PC-3 (cell line): ENCODE measurements around the gene RNASE12. TPM values are rescaled to one million over a fixed set of nuclear protein-coding genes. Genes with fewer than 3 reads are reported as not detected.

Experiments used
- ATAC-seq: fragments of 200-7000 bp; cut with Tn5 transposase; 2 replicates; pipeline ENCODE4 v1.9.1; 2020; ENCODE audit warnings: mild to moderate bottlenecking, moderate library complexity
- BruUV-seq: library from RNA; stranded (reverse); fragments of 400-500 nt; replicated peaks from 2 replicates; lab custom pipeline; 2021; lab: Mats Ljungman, UMichigan
- CTCF ChIA-PET: fragments of 300-600 bp; sonication (Branson Sonifier 250); formaldehyde crosslinking; loops from one replicate; lab custom pipeline; 2022; ENCODE audit warnings: antibody characterized with exemption; lab: Charles Lee
- POLR2A ChIA-PET: fragments of 300-600 bp; sonication (Branson Sonifier 250); formaldehyde crosslinking; loops from one replicate; lab custom pipeline; 2022; ENCODE audit warnings: antibody characterized with exemption; ENCODE audit not compliant: unreplicated experiment; lab: Charles Lee
- DNase-seq: peaks from one replicate; pipeline ENCODE4 v3.0.0-alpha.2; 2015
- H2AFZ ChIP-seq: fragments of 300-600 bp; sonication (generic); 2 replicates; pipeline ENCODE4 v1.6.0; 2016; ENCODE audit warnings: antibody characterized with exemption, low read length
- H3F3A ChIP-seq: fragments of 300-600 bp; sonication (generic); one replicate; pipeline ENCODE4 v1.6.0; 2017; ENCODE audit warnings: antibody characterized with exemption, low read length, control low read depth, mild to moderate bottlenecking; ENCODE audit not compliant: unreplicated experiment
- H3K27ac ChIP-seq: fragments of 300-600 bp; sonication (generic); 2 replicates; pipeline ENCODE4 v1.5.1; 2016; ENCODE audit warnings: mild to moderate bottlenecking, low read length
- H3K27me3 ChIP-seq: fragments of 300-600 bp; sonication (generic); 2 replicates; pipeline ENCODE4 v1.6.1; 2016; ENCODE audit warnings: low read length, mixed read lengths
- H3K36me3 ChIP-seq: fragments of 300-600 bp; sonication (generic); 2 replicates; pipeline ENCODE4 v1.6.1; 2016; ENCODE audit warnings: low read depth, mixed run types, low read length, mixed read lengths
- H3K4me1 ChIP-seq: fragments of 300-600 bp; sonication (generic); 2 replicates; pipeline ENCODE4 v1.5.1; 2016; ENCODE audit warnings: low read length; ENCODE audit not compliant: insufficient read depth
- H3K4me2 ChIP-seq: fragments of 300-600 bp; sonication (generic); 2 replicates; pipeline ENCODE4 v1.6.0; 2016; ENCODE audit warnings: low read length
- H3K4me3 ChIP-seq: fragments of 300-600 bp; sonication (generic); 2 replicates; pipeline ENCODE4 v1.5.1; 2016; ENCODE audit warnings: mild to moderate bottlenecking, low read length, mixed read lengths
- H3K79me2 ChIP-seq: fragments of 300-600 bp; sonication (generic); 2 replicates; pipeline ENCODE4 v1.6.1; 2017; ENCODE audit warnings: low read length, mixed read lengths
- H3K9ac ChIP-seq: fragments of 300-600 bp; sonication (generic); 2 replicates; pipeline ENCODE4 v1.6.0; 2016; ENCODE audit warnings: mild to moderate bottlenecking, low read length
- H3K9me2 ChIP-seq: fragments of 300-600 bp; sonication (generic); replicated peaks from 2 replicates; pipeline ENCODE4 v1.6.1; 2016; ENCODE audit warnings: mixed run types, low read length, mixed read lengths
- H3K9me3 ChIP-seq: fragments of 300-600 bp; sonication (generic); 2 replicates; pipeline ENCODE4 v1.6.1; 2016; ENCODE audit warnings: low read length, mixed read lengths
- H4K20me1 ChIP-seq: fragments of 300-600 bp; sonication (generic); 2 replicates; pipeline ENCODE4 v1.6.1; 2016; ENCODE audit warnings: low read length, mixed read lengths
- CTCF ChIP-seq: fragments of 300-600 bp; sonication (generic); conservative IDR thresholded peaks from 2 replicates; pipeline ENCODE4 v1.5.1; 2017; ENCODE audit warnings: antibody characterized with exemption, low read depth, mild to moderate bottlenecking, low read length
- EZH2 ChIP-seq: fragments of 300-600 bp; sonication (generic); IDR thresholded peaks from one replicate; pipeline ENCODE4 v1.6.1; 2017; ENCODE audit warnings: antibody characterized with exemption, mild to moderate bottlenecking, low read length; ENCODE audit not compliant: unreplicated experiment
- EZH2phosphoT487 ChIP-seq: fragments of 300-600 bp; sonication (generic); IDR thresholded peaks from 2 replicates; pipeline ENCODE4 v1.6.1; 2018; ENCODE audit warnings: mild to moderate bottlenecking, antibody characterized with exemption, low read length, borderline replicate concordance
- intact Hi-C: fragments of 100-400 bp; cut with micrococcal nuclease; formaldehyde crosslinking; loops from 2 replicates; pipeline ENCODE4 v1.9.0; 2023
- total RNA-seq: library from RNA; depleted of rRNA; stranded (reverse); fragments of >200 nt; gene quantifications from 2 replicates; pipeline ENCODE4 v1.2.3, GENCODE V29; 2014

RNASE12 gene
- total RNA-seq, 1 experiment from 2014 or later = not detected

DNA sequence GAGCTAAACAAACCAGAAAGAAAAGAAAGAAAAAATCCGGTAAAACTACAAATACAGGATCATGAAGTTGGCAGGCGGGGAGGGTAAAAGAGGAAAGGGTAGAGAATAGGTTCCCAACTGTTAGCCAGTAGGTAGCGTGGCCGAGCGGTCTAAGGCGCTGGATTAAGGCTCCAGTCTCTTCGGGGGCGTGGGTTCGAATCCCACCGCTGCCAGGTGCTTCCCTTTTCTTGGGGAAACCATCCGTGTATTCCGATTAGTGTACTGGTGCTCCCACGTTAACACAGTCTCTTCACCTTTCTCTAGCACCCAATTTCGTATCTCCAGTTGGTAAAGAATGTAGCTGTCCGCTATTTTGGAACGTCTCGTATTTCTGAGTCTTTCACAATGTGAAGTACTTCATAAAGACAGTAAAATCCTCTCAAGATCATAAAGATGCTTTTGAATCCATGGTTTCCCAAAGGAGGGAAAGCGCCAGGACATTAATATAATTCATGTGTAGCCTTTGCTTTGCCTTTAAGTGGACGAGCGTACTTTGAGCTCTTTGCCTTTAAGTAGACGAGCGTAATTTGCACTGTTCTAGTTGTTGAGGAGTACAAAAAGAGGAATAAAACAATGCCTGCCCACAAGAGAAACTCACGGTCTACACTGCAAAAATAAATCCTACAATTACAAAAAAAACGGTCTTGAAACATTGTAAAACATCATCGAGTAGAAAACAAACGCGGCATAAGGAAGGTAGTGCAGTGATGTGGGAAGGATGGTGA, 19.0 kb upstream of the RNASE12 start:
- ATAC-seq (peak; percentile 49), DNase-seq (peak; percentile 91)
- Histone ChIP-seq H4K20me1 (no peaks in the 10 kb centered on the region), H3K27ac (no peak overlapping the region), H3K4me1 (peaks cover 31% of the 10 kb centered on the region), H3K9me2 (no peaks in the 10 kb centered on the region), H3K4me3 (peak overlapping the region; percentile 82), H3K4me2 (peak overlapping the region; percentile 85), H3K79me2 (no peaks in the 10 kb centered on the region), H3K27me3 (no peaks in the 10 kb centered on the region), H3K36me3 (no peaks in the 10 kb centered on the region), H2AFZ (peak overlapping the region; percentile 87), H3K9ac (peak overlapping the region; percentile 11; the same call in 1 of the 2 replicates), H3K9me3 (no peaks in the 10 kb centered on the region), H3F3A (peaks cover 7% of the 10 kb centered on the region)
- TF ChIP-seq EZH2phosphoT487 (no peak), EZH2 (no peak), CTCF (no peak)
- no TSS peak for BruUV-seq
- ChIA-PET CTCF (interaction anchor here (0.6 to 1.1 kb wide), 7 partner anchors 17 to 425 kb away, joined by 3 to 11 read pairs (median 3); no protein-coding TSS in a partner anchor), POLR2A (interaction anchor here (0.6 kb wide), 1 partner anchor 477 kb away, joined by 7 read pairs; no protein-coding TSS in a partner anchor)
- intact Hi-C loops = loop anchor here (5.0 kb wide), 1 partner anchor 362 kb away; no protein-coding TSS in a partner anchor

- H3K9me3 ChIP-seq = no peaks in the 10 kb centered on the region
- no peak overlapping the region for H3K27ac ChIP-seq
- peak overlapping the region; percentile 11; the same call in 1 of the 2 replicates for H3K9ac ChIP-seq
- ChIA-PET POLR2A (interaction anchor here (0.5 to 0.6 kb wide), 2 partner anchors 172 to 478 kb away, joined by 5 to 7 read pairs; no protein-coding TSS in a partner anchor), CTCF (interaction anchor here (0.5 to 1.3 kb wide), 4 partner anchors 44 to 280 kb away, joined by 3 to 5 read pairs (median 4); no protein-coding TSS in a partner anchor)
- peak overlapping the region; percentile 85 for H3K4me2 ChIP-seq
- no TSS peak for BruUV-seq
- peaks cover 1% of the 10 kb centered on the region for H3F3A ChIP-seq
- DNase-seq (peak; percentile 97), ATAC-seq (peak; percentile 14)
- peak overlapping the region; percentile 82 for H3K4me3 ChIP-seq
- H4K20me1 ChIP-seq = no peaks in the 10 kb centered on the region
- H3K27me3 ChIP-seq = no peaks in the 10 kb centered on the region
- H3K79me2 ChIP-seq = no peaks in the 10 kb centered on the region
- intact Hi-C loops = loop anchor here (1.0 to 5.0 kb wide), 7 partner anchors 82 to 363 kb away; partner anchors contain the start of genes APEX1, PARP2 and PNP
- peak; percentile 98 for TF ChIP-seq CTCF
- TF ChIP-seq EZH2 = no peak
- no peak for TF ChIP-seq EZH2phosphoT487
- H3K4me1 ChIP-seq = peaks cover 25% of the 10 kb centered on the region; the same call in 1 of the 2 replicates
- H2AFZ ChIP-seq = peak overlapping the region; percentile 87
- H3K36me3 ChIP-seq = no peaks in the 10 kb centered on the region
- no peaks in the 10 kb centered on the region for H3K9me2 ChIP-seq
These were observed 18.2 kb upstream of the RNASE12 start for GRCh38 chr14:20609215-20610001.
